HepG2 (cell line): Measurements from ENCODE around the gene CTDSPL2. TPM values are rescaled to one million over a fixed set of nuclear protein-coding genes. Genes with fewer than 3 reads are reported as not detected.
"Not testable (repeated sequence)": the region's sequence is repeated elsewhere in the genome, so short reads cannot be mapped to it uniquely, and the experiment has no call there.

Experiments used
- ATAC-seq: fragments of 200-7000 bp; cut with Tn5 transposase; 3 replicates; pipeline ENCODE4 v1.9.1; 2020; ENCODE audit warnings: mild to moderate bottlenecking, moderate library complexity
- BruUV-seq: library from RNA; stranded (reverse); fragments of 400-500 nt; replicated peaks from 2 replicates; lab custom pipeline; 2021; lab: Mats Ljungman, UMichigan
- CTCF ChIA-PET: fragments of 300-600 bp; formaldehyde crosslinking; extraction: SDS; loops from one replicate; lab custom pipeline; 2021; ENCODE audit warnings: low total read pairs, inconsistent platforms, low intra/inter-chr PET ratio; lab: Yijun Ruan, JAX
- POLR2A ChIA-PET: fragments of 350-600 bp; sonication (Branson Sonifier 250); formaldehyde crosslinking; loops from one replicate; lab custom pipeline; 2020; ENCODE audit warnings: antibody characterized with exemption, inconsistent platforms; lab: Yijun Ruan, JAX
- DNase-seq: peaks from one replicate; pipeline ENCODE4 v3.0.0-alpha.2; 2015; ENCODE audit warnings: low spot score
- FAIRE-seq: peaks from 3 replicates; lab custom pipeline; 2011; peaks lifted over from hg19 to GRCh38; lab: Jason Lieb, UNC
- H2AFZ ChIP-seq: one replicate; pipeline ENCODE4 v1.6.1; 2011; ENCODE audit warnings: low read length, inconsistent platforms
- H3K27ac ChIP-seq: fragments of 300-600 bp; 3 replicates; pipeline ENCODE4 v1.8.0; 2011; ENCODE audit warnings: mixed run types, mild to moderate bottlenecking, mixed read lengths, low read length, inconsistent platforms; ENCODE audit not compliant: insufficient read depth; ENCODE audit errors: extremely low read length
- H3K27me3 ChIP-seq, 2 experiments: fragments of 200-600 bp in 1 of 2; 2 replicates in 1 of 2; 3 replicates in 1 of 2; pipeline versions ENCODE4 v1.6.0 to v1.8.0; 2011; ENCODE audit warnings: low read length in 2 of 2, mild to moderate bottlenecking in 2 of 2, moderate library complexity in 2 of 2, inconsistent platforms in 1 of 2; ENCODE audit not compliant: insufficient read depth in 2 of 2, control insufficient read depth in 1 of 2
- H3K36me3 ChIP-seq, 2 experiments: fragments of 200-600 bp in 1 of 2; replicated peaks in 1 of 2; 2 replicates in 1 of 2; 3 replicates in 1 of 2; pipeline versions ENCODE4 v1.5.1 to v1.8.0; 2011; ENCODE audit warnings: low read length in 2 of 2, inconsistent platforms in 1 of 2; ENCODE audit not compliant: insufficient read depth in 2 of 2, control insufficient read depth in 1 of 2
- H3K4me1 ChIP-seq: 2 replicates; pipeline ENCODE4 v1.5.1; 2012; ENCODE audit warnings: low read length, inconsistent platforms; ENCODE audit not compliant: insufficient read depth
- H3K4me2 ChIP-seq: 2 replicates; pipeline ENCODE4 v1.6.0; 2011; ENCODE audit warnings: low read depth, low read length, inconsistent platforms
- H3K4me3 ChIP-seq, 3 experiments: fragments of 200-600 bp in 1 of 3; sonication (generic), shearing (Covaris generic) in 1 of 3; replicated peaks in 1 of 3; 2 replicates each; pipeline ENCODE4 v1.5.1; 2011 to 2016; ENCODE audit warnings: low read length in 3 of 3, inconsistent platforms in 2 of 3, low read depth in 2 of 3, mild to moderate bottlenecking in 2 of 3, control low read depth in 1 of 3, mixed read lengths in 1 of 3; ENCODE audit not compliant: insufficient read depth in 1 of 3
- H3K79me2 ChIP-seq: one replicate; pipeline ENCODE4 v1.6.1; 2011; ENCODE audit warnings: low read length, inconsistent platforms; ENCODE audit not compliant: insufficient read depth
- H3K9ac ChIP-seq: 2 replicates; pipeline ENCODE4 v1.6.0; 2011; ENCODE audit warnings: mild to moderate bottlenecking, low read depth, low read length, inconsistent platforms; ENCODE audit not compliant: insufficient read depth
- H3K9me3 ChIP-seq: 2 replicates; pipeline ENCODE4 v1.5.1; 2012; ENCODE audit warnings: mild to moderate bottlenecking, low read length
- H4K20me1 ChIP-seq: 2 replicates; pipeline ENCODE4 v1.6.0; 2011; ENCODE audit warnings: inconsistent platforms, mild to moderate bottlenecking, low read length, moderate library complexity; ENCODE audit not compliant: insufficient read depth
- CEBPG ChIP-seq: IDR thresholded peaks from 2 replicates; pipeline ENCODE4 v1.6.1; 2016
- RBM22 ChIP-seq: fragments of 200-400 bp; formaldehyde crosslinking; optimal IDR thresholded peaks from 2 replicates; pipeline ENCODE3; 2017; ENCODE audit warnings: mild to moderate bottlenecking, low read length, moderate library complexity
- ZNF335 ChIP-seq: sonication (generic); formaldehyde crosslinking; IDR thresholded peaks from 2 replicates; pipeline ENCODE4 v1.4.0; 2020; ENCODE audit warnings: missing genetic modification reagents
- WGBS: methylation state at CpG from one replicate; pipeline ENCODE4 v1.1.6; 2017; ENCODE audit warnings: low lambda C conversion rate; 5-methylcytosine and 5-hydroxymethylcytosine counted together
- in situ Hi-C: cut with HindIII; loops from 2 replicates; pipeline ENCODE4 v1.10.0; 2017; ENCODE audit warnings: low pct_unique_long_range_greater_than_20kb; ENCODE audit not compliant: extremely low pct_ligation_motif_present
- intact Hi-C: fragments of 100-400 bp; cut with micrococcal nuclease; formaldehyde crosslinking; loops from one replicate; pipeline ENCODE4 v1.10.0; 2022; ENCODE audit not compliant: unreplicated experiment
- polyA plus RNA-seq, 8 experiments: library from polyadenylated mRNA; depleted of rRNA in 3 of 8; stranded (reverse) in 7 of 8; unstranded in 1 of 8; fragments of >200 nt; fragmentation: Illumina TruSeq in 4 of 8; extraction: Trizol in 4 of 8; gene quantifications; 2 replicates each; pipeline versions ENCODE4 v1.2.1 to v1.2.3, GENCODE V29; 2011 to 2016; ENCODE audit warnings: low read depth in 4 of 8, missing spikeins in 1 of 8, mixed read lengths in 1 of 8; ENCODE audit not compliant: insufficient read depth in 1 of 8
- total RNA-seq, 5 experiments: library from RNA; depleted of rRNA; stranded (reverse); fragments of >200 nt; fragmentation: Illumina TruSeq; extraction: Trizol; gene quantifications; 2 replicates each; pipeline ENCODE4 v1.2.3, GENCODE V29; 2016; ENCODE audit warnings: low read depth in 1 of 5
- TF ChIP-seq, protein P1 (sequence below): sonication (generic); formaldehyde crosslinking; IDR thresholded peaks from 2 replicates; pipeline ENCODE4 v1.5.0; 2020; ENCODE audit warnings: mild to moderate bottlenecking, missing genetic modification reagents, moderate library complexity

CTDSPL2 gene
- total and polyA plus RNA-seq, 2 of the 13 experiments (the other 11 are each of a cell fraction or from before 2014, with no cell fraction given), result 37.4 to 56.2 TPM

DNA sequence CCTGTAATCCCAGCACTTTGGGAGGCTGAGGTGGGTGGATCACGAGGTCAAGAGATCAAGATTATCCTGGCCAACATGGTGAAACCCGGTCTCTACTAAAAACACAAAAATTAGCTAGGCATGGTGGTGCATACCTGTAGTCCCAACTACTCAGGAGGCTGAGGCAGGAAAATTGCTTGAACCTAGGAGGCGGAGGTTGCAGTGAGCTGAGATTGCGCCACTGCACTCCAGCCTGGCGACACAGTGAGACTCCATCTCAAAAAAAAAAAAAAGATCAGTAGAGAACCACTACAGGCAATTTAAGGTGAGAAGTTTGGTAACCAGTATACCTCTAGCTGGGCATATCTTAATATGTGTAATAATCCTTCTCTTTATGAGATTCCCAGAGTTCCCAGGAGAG, 117.3 kb downstream of the CTDSPL2 start:
- H3K9ac ChIP-seq, H3K4me3 ChIP-seq, DNase-seq, CTCF ChIA-PET, H3K4me2 ChIP-seq, H2AFZ ChIP-seq, in situ Hi-C loops, H3K9me3 ChIP-seq, intact Hi-C loops, FAIRE-seq, H3K27ac ChIP-seq, H3K27me3 ChIP-seq, BruUV-seq: not testable (repeated sequence)
- POLR2A ChIA-PET, result interaction anchor here (2.2 kb wide), 1 partner anchor 7 kb away, joined by 22 read pairs; the partner anchor contains the start of gene EIF3J
- peaks cover 17% of the 10 kb centered on the region for H4K20me1 ChIP-seq
- 0 out of 2 replicates have a peak, but pooled peaks have one; percentile 11 for TF ChIP-seq CEBPG (CRISPR knock-in tag)
- WGBS, result 88% methylated on average over 5 of the region's 5 CpGs
- 0 out of 3 replicates have a peak, but pooled peaks have one; percentile 20 for ATAC-seq
- H3K36me3 ChIP-seq, result peaks cover 1 to 17% of the 10 kb centered on the region in 2 experiments; a peak in 4 of 5 replicates
- H3K4me1 ChIP-seq, result peaks cover 29% of the 10 kb centered on the region
- peaks cover 83% of the 10 kb centered on the region for H3K79me2 ChIP-seq

GRCh38 chr15:44545913-44546802, 118.7 kb downstream of the CTDSPL2 start:
- H3K79me2 ChIP-seq, result peaks cover 79% of the 10 kb centered on the region
- ChIA-PET CTCF (no interaction called here), POLR2A (interaction anchor here (0.7 to 2.2 kb wide), 2 partner anchors 9 to 30 kb away, joined by 3 to 22 read pairs; partner anchors contain the start of gene EIF3J)
- no peak overlapping the region for H3K4me3 ChIP-seq
- intact Hi-C loops, result no loop called here
- no peaks in the 10 kb centered on the region for H3K9me3 ChIP-seq
- DNase-seq, result no peak
- 83% methylated on average over 5 of the region's 5 CpGs for WGBS
- TF ChIP-seq, protein P1, sequence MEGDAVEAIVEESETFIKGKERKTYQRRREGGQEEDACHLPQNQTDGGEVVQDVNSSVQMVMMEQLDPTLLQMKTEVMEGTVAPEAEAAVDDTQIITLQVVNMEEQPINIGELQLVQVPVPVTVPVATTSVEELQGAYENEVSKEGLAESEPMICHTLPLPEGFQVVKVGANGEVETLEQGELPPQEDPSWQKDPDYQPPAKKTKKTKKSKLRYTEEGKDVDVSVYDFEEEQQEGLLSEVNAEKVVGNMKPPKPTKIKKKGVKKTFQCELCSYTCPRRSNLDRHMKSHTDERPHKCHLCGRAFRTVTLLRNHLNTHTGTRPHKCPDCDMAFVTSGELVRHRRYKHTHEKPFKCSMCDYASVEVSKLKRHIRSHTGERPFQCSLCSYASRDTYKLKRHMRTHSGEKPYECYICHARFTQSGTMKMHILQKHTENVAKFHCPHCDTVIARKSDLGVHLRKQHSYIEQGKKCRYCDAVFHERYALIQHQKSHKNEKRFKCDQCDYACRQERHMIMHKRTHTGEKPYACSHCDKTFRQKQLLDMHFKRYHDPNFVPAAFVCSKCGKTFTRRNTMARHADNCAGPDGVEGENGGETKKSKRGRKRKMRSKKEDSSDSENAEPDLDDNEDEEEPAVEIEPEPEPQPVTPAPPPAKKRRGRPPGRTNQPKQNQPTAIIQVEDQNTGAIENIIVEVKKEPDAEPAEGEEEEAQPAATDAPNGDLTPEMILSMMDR (CRISPR knock-in tag), result peak; percentile 30; the same call in 1 of the 2 replicates
- TF ChIP-seq RBM22 (no peak), ZNF335 (no peak)
- no TSS peak for BruUV-seq
- peak; percentile 32 for FAIRE-seq
- peak; percentile 51 for ATAC-seq
- H4K20me1 ChIP-seq, result peaks cover 15% of the 10 kb centered on the region
- H3K27me3 ChIP-seq, result no peaks in the 10 kb centered on the region
- in situ Hi-C loops, result no loop called here
- H3K36me3 ChIP-seq, result peaks cover 1 to 21% of the 10 kb centered on the region in 2 experiments; a peak in 4 of 5 replicates
- no peak overlapping the region for H3K4me2 ChIP-seq
- no peak overlapping the region for H2AFZ ChIP-seq
- H3K9ac ChIP-seq, result no peak overlapping the region
- H3K27ac ChIP-seq, result no peak overlapping the region
- peaks cover 19% of the 10 kb centered on the region for H3K4me1 ChIP-seq

GRCh38 chr15:44549152-44549551, 121.7 kb downstream of the CTDSPL2 start:
- Histone ChIP-seq H3K36me3 (peaks cover 12 to 42% of the 10 kb centered on the region in 2 experiments), H3K79me2 (peaks cover 50% of the 10 kb centered on the region), H4K20me1 (peaks cover 10% of the 10 kb centered on the region)
- H3K4me2 ChIP-seq, BruUV-seq, intact Hi-C loops, ATAC-seq, H3K4me1 ChIP-seq, H2AFZ ChIP-seq, CTCF ChIA-PET, H3K27me3 ChIP-seq, H3K9ac ChIP-seq, H3K9me3 ChIP-seq, H3K4me3 ChIP-seq, in situ Hi-C loops, H3K27ac ChIP-seq, FAIRE-seq, DNase-seq: not testable (repeated sequence)
- 98% methylated on average over 9 of the region's 9 CpGs for WGBS
- POLR2A ChIA-PET, result interaction anchor here (1.6 kb wide), 1 partner anchor 12 kb away, joined by 6 read pairs; the partner anchor contains the start of gene EIF3J
